ENCODE results near the gene NREP.

Gene NREP

GRCh38 chr5:111689357-111689935 lies 67.5 kb downstream of the NREP start:
- ChIA-PET POLR2A (ENCODE audit: low non-redundant PET) (no interaction called here), CTCF (interaction anchor here (1.0 kb wide), 1 partner anchor 14 kb away, joined by 3 read pairs; no protein-coding TSS in a partner anchor)
- H3K27ac ChIP-seq = no peak overlapping the region
- DNase-seq (ENCODE audit: low spot score) = no peak
- no peak for TF ChIP-seq CTCF (conservative IDR thresholded peaks at IDR 0.05; ENCODE audit: low read depth)

- no peak for DNase-seq (ENCODE audit: low spot score)
- TF ChIP-seq CTCF (conservative IDR thresholded peaks at IDR 0.05; ENCODE audit: low read depth) = no peak
- POLR2A ChIA-PET (ENCODE audit: low non-redundant PET) = no interaction called here
- no peak overlapping the region for H3K27ac ChIP-seq
- CTCF ChIA-PET = interaction anchor here (0.6 kb wide), 2 partner anchors 12 to 18 kb away, joined by 3 to 4 read pairs; no protein-coding TSS in a partner anchor
Observed at GRCh38 chr5:111685969-111686368, 71.0 kb downstream of the NREP start.

GRCh38 chr5:111682641-111683040 lies 74.4 kb downstream of the NREP start:
- no peak overlapping the region for H3K27ac ChIP-seq
- TF ChIP-seq CTCF (conservative IDR thresholded peaks at IDR 0.05; ENCODE audit: low read depth) = no peak
- ChIA-PET POLR2A (ENCODE audit: low non-redundant PET) (no interaction called here), CTCF (no interaction called here)
- DNase-seq (ENCODE audit: low spot score) = no peak

- CTCF ChIA-PET = interaction anchor here (0.6 to 1.2 kb wide), 3 partner anchors 18 to 717 kb away, joined by 3 to 7 read pairs (median 4); no protein-coding TSS in a partner anchor
- POLR2A ChIA-PET (ENCODE audit: low non-redundant PET) = no interaction called here
- no peak for TF ChIP-seq CTCF (conservative IDR thresholded peaks at IDR 0.05; ENCODE audit: low read depth)
Observed at GRCh38 chr5:111682121-111682520, 74.9 kb downstream of the NREP start.

GRCh38 chr5:111681414-111682120 lies 75.4 kb downstream of the NREP start:
- no peak for DNase-seq (ENCODE audit: low spot score)
- H3K27ac ChIP-seq = peak overlapping the region; percentile 86
- CTCF ChIA-PET = interaction anchor here (0.6 to 1.2 kb wide), 4 partner anchors 19 to 926 kb away, joined by 3 to 7 read pairs (median 4); no protein-coding TSS in a partner anchor
- TF ChIP-seq CTCF (conservative IDR thresholded peaks at IDR 0.05; ENCODE audit: low read depth) = no peak
- POLR2A ChIA-PET (ENCODE audit: low non-redundant PET) = no interaction called here

More at GRCh38 chr5:111682121-111682520, 74.9 kb downstream of the NREP start:
- no peak for DNase-seq (ENCODE audit: low spot score)
- H3K27ac ChIP-seq = peak overlapping the region; percentile 86

GRCh38 chr5:111680737-111681413 lies 76.1 kb downstream of the NREP start:
- ChIA-PET POLR2A (ENCODE audit: low non-redundant PET) (no interaction called here), CTCF (interaction anchor here (0.6 to 1.2 kb wide), 3 partner anchors 150 to 927 kb away, joined by 3 to 4 read pairs (median 3); no protein-coding TSS in a partner anchor)
- no peak for TF ChIP-seq CTCF (conservative IDR thresholded peaks at IDR 0.05; ENCODE audit: low read depth)
- H3K27ac ChIP-seq = peak overlapping the region; percentile 86
- peak; percentile 96 for DNase-seq (ENCODE audit: low spot score)

Data from RWPE1 (cell line).